ENCODE measurements around the gene LLGL2. TPM values are rescaled to one million over a fixed set of nuclear protein-coding genes. Genes with fewer than 3 reads are reported as not detected.
A peak's percentile ranks its signal among the peaks of the same experiment; 100 is the strongest.

LLGL2 gene
- total RNA-seq, 1 donor from 2014 or later = 44.9 TPM

DNA sequence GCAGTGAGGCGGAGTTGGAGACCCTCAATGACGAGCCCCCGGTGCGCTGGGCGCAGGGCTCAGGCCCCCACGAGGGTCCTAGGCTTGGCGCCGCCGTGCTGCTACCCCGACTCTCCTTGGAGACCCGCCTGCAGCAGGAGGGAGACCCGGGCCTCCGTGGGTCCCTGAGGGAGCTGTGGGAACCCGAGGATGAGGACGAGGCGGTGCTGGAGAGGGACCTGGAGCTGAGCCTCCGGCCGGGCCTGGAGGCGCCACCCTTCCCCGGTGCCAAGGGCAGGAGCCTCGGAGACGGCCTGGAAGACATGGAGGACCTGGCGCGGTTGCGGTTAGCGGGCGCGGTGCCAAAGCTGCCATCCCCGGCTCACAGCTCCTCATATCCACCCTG lies 64.4 kb downstream of the LLGL2 start:
- Histone ChIP-seq H3K27me3 (no peaks in the 10 kb centered on the region), H3K4me1 (peaks cover 33% of the 10 kb centered on the region), H3K9me3 (no peaks in the 10 kb centered on the region), H3K36me3 (no peaks in the 10 kb centered on the region), H3K4me3 (peak overlapping the region; percentile 58 to 71), H3K27ac (peak overlapping the region; percentile 91)
- no peak for DNase-seq (ENCODE audit: extremely low spot score in 2 of 2)
- TF ChIP-seq POLR2A (IDR thresholded peaks at IDR 0.05) (no peak), POLR2AphosphoS5 (IDR thresholded peaks at IDR 0.05; ENCODE audit: insufficient read depth in 1 of 2, low read depth in 1 of 2) (no peak)
- TF ChIP-seq, protein P1, sequence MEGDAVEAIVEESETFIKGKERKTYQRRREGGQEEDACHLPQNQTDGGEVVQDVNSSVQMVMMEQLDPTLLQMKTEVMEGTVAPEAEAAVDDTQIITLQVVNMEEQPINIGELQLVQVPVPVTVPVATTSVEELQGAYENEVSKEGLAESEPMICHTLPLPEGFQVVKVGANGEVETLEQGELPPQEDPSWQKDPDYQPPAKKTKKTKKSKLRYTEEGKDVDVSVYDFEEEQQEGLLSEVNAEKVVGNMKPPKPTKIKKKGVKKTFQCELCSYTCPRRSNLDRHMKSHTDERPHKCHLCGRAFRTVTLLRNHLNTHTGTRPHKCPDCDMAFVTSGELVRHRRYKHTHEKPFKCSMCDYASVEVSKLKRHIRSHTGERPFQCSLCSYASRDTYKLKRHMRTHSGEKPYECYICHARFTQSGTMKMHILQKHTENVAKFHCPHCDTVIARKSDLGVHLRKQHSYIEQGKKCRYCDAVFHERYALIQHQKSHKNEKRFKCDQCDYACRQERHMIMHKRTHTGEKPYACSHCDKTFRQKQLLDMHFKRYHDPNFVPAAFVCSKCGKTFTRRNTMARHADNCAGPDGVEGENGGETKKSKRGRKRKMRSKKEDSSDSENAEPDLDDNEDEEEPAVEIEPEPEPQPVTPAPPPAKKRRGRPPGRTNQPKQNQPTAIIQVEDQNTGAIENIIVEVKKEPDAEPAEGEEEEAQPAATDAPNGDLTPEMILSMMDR (IDR thresholded peaks at IDR 0.05) = no peak
- intact Hi-C loops (cut with DNase I) = loop anchor here (5.0 kb wide), 2 partner anchors 68 to 163 kb away; no protein-coding TSS in a partner anchor

DNA sequence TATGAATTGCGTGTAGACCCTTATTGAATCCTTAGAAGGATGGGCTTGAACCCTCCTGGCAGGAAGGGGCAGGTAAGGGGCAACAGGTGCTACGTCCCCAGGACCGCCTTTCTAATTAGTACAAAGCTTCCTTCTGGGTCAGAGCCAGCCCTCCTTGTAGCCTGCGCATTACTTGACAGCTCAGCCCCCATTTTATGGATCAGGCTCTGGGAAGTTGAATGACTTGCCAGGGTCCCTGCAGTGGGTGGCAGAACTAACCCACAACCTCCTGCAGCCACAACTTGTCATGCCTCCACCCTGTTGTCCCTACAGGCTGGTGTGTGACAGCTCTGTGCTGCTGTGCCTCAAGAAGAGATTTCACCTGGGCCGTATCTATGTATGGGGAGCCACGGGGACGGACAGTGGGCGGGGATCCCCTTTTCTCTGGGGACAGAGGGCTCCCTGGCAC lies 64.8 kb downstream of the LLGL2 start:
- H3K9me3 ChIP-seq = no peaks in the 10 kb centered on the region
- no peak for DNase-seq (ENCODE audit: extremely low spot score in 2 of 2)
- peak overlapping the region in 1 of 2 donors; percentile 71 for H3K4me3 ChIP-seq
- H3K27ac ChIP-seq = peak overlapping the region; percentile 91
- no peaks in the 10 kb centered on the region for H3K36me3 ChIP-seq
- no peak for TF ChIP-seq POLR2A (IDR thresholded peaks at IDR 0.05)
- TF ChIP-seq, protein P1 (IDR thresholded peaks at IDR 0.05) = no peak
- TF ChIP-seq POLR2AphosphoS5 (IDR thresholded peaks at IDR 0.05; ENCODE audit: insufficient read depth in 1 of 2, low read depth in 1 of 2) = no peak
- H3K27me3 ChIP-seq = no peaks in the 10 kb centered on the region
- peaks cover 33% of the 10 kb centered on the region for H3K4me1 ChIP-seq
- intact Hi-C loops (cut with DNase I) = no loop called here

DNA sequence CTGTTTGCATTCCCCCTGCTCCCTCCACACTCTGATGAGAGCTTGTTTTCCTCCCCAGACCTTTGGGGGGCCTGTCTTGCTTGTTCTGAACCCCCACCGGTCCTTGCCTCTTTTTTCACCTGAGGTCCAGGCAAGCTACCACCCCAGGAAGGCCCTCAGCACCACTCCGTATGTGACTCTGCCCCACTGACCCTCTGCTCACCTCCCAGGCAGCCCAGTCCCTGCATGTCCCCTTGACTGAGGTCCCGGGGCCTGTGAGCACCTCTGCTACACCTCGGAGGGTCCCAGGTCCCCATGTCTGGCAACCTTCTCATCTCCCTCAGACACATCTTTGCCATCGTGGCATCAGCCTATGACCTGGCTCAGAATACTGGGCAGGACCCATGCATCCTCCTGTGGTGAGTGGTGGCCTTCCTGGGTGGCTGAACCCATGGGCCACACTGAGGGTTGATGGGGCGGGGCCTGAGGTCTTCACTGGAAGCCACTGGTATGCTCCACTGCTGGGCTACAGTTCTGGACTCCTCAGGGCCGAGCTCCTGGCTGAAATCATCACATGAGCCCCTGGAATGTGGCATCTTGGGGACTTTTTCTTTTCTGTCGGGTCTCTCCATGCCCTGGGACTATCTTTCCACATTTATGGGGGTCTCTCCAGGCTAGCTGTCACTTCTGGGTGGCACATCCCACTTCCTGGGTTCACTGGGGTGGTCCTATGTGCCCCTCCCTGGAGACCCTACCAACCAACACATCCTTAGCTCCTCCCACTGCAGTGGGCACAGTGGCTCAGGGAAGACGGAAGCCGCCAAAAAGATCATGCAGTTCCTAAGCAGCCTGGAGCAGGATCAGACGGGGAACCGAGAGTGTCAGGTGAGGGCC lies 65.6 kb downstream of the LLGL2 start:
- Histone ChIP-seq H3K4me1 (peaks cover 33% of the 10 kb centered on the region), H3K36me3 (no peaks in the 10 kb centered on the region), H3K9me3 (no peaks in the 10 kb centered on the region), H3K27ac (no peak overlapping the region), H3K4me3 (no peak overlapping the region), H3K27me3 (no peaks in the 10 kb centered on the region)
- no peak for DNase-seq (ENCODE audit: extremely low spot score in 2 of 2)
- TF ChIP-seq POLR2A (IDR thresholded peaks at IDR 0.05) = no peak
- TF ChIP-seq POLR2AphosphoS5 (IDR thresholded peaks at IDR 0.05; ENCODE audit: insufficient read depth in 1 of 2, low read depth in 1 of 2) = no peak
- TF ChIP-seq, protein P1 (IDR thresholded peaks at IDR 0.05) = no peak
- intact Hi-C loops (cut with DNase I) = no loop called here

DNA sequence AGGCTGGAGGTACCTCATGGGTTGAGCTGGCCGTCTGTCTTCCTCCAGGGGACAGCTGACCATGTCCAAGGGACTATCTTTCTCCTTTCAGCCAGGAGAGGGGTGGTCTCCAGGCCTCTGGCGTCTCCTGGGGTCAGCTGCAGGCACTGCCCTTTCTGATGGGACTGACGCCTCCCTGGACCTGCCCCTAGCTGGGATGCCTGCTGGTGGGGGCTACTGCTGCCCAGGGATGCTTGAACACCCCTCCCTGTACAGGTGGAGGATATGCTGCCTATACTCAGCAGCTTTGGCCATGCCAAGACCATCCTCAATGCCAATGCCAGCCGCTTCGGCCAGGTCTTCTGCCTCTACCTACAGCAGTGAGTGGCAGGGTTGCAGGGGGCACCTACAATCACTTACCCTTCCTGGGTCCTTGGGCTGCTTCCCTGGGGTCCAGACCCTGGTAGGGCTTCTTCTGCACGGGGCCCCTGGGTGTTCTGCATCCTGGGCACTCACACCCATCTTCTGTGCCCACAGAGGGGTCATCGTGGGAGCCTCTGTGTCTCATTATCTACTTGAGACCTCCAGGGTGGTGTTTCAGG lies 66.3 kb downstream of the LLGL2 start:
- H3K4me1 ChIP-seq = peaks cover 31% of the 10 kb centered on the region
- H3K36me3 ChIP-seq = no peaks in the 10 kb centered on the region
- H3K27ac ChIP-seq = no peak overlapping the region
- H3K27me3 ChIP-seq = no peaks in the 10 kb centered on the region
- no peak for DNase-seq (ENCODE audit: extremely low spot score in 2 of 2)
- TF ChIP-seq POLR2AphosphoS5 (IDR thresholded peaks at IDR 0.05; ENCODE audit: insufficient read depth in 1 of 2, low read depth in 1 of 2) (no peak), POLR2A (IDR thresholded peaks at IDR 0.05) (no peak)
- TF ChIP-seq, protein P1 (IDR thresholded peaks at IDR 0.05) = no peak
- no peak overlapping the region for H3K4me3 ChIP-seq
- no peaks in the 10 kb centered on the region for H3K9me3 ChIP-seq
- intact Hi-C loops (cut with DNase I) = no loop called here

Data from vagina (tissue), 2 donors.